WTC11 (cell line): Measurements from ENCODE around the gene IRF8.

Experiments used
- ATF2 ChIP-seq: sonication (generic); formaldehyde crosslinking; IDR thresholded peaks from 2 replicates; pipeline ENCODE4 v1.8.1; 2022; ENCODE audit warnings: low read depth, missing genetic modification reagents, borderline replicate concordance
- CTCF ChIP-seq: fragments of 200-600 bp; IDR thresholded peaks from 2 replicates; pipeline ENCODE4 v1.8.0; 2022; ENCODE audit warnings: antibody characterized with exemption
- NR2C2 ChIP-seq: sonication (generic); formaldehyde crosslinking; IDR thresholded peaks from 2 replicates; pipeline ENCODE4 v1.8.0; 2022; ENCODE audit warnings: mild to moderate bottlenecking, missing genetic modification reagents
- ZNF425 ChIP-seq: fragments of 250-450 bp; sonication (Bioruptor Pico); conservative IDR thresholded peaks from 2 replicates; pipeline ENCODE4 v1.9.0; 2021; ENCODE audit warnings: mild to moderate bottlenecking

- TF ChIP-seq ATF2 (no peak), ZNF425 (CRISPR knock-in tag) (no peak), NR2C2 (CRISPR knock-in tag) (no peak), CTCF (no peak)
Observed at GRCh38 chr16:85856585-85856984, 42.4 kb upstream of the IRF8 start.
